ENCODE measurements around the gene EVA1A.

EVA1A gene

GRCh38 chr2:75603477-75603876 is 42.7 kb upstream of the EVA1A start:
- Histone ChIP-seq H3K4me3 (ENCODE audit: low read depth in 1 of 2, low read length in 2 of 2) (no peak overlapping the region), H3K9ac (ENCODE audit: low read depth, low read length) (no peak overlapping the region), H3K9me3 (ENCODE audit: insufficient read depth, low read length, severe bottlenecking) (no peaks in the 10 kb centered on the region), H3K27me3 (ENCODE audit: insufficient read depth, low read length, poor library complexity) (no peaks in the 10 kb centered on the region), H3K79me2 (ENCODE audit: insufficient read depth, low read length) (no peaks in the 10 kb centered on the region), H3K4me2 (ENCODE audit: insufficient read depth, low read length) (no peak overlapping the region), H3K27ac (ENCODE audit: low read length) (no peak overlapping the region), H3K4me1 (ENCODE audit: insufficient read depth, low read length) (peaks cover 10% of the 10 kb centered on the region), H2AFZ (ENCODE audit: low read depth, low read length) (no peak overlapping the region), H3K36me3 (ENCODE audit: insufficient read depth, low read length) (no peaks in the 10 kb centered on the region), H4K20me1 (ENCODE audit: insufficient read depth, low read length) (no peaks in the 10 kb centered on the region)
- DNase-seq = no peak
- ATAC-seq (ENCODE audit: insufficient read depth, low read depth) = no peak
- TF ChIP-seq EZH2 (IDR thresholded peaks at IDR 0.05; ENCODE audit: borderline replicate concordance, low read depth, low read length, severe bottlenecking) = no peak
- TF ChIP-seq CTCF (IDR thresholded peaks at IDR 0.05; ENCODE audit: borderline replicate concordance, extremely low read depth, low read length, poor library complexity, severe bottlenecking) = no peak

GRCh38 chr2:75602724-75603342 is 42.1 kb upstream of the EVA1A start:
- Histone ChIP-seq H3K27ac (ENCODE audit: low read length) (no peak overlapping the region), H3K9me3 (ENCODE audit: insufficient read depth, low read length, severe bottlenecking) (no peaks in the 10 kb centered on the region), H4K20me1 (ENCODE audit: insufficient read depth, low read length) (no peaks in the 10 kb centered on the region), H3K79me2 (ENCODE audit: insufficient read depth, low read length) (no peaks in the 10 kb centered on the region), H2AFZ (ENCODE audit: low read depth, low read length) (no peak overlapping the region), H3K4me2 (ENCODE audit: insufficient read depth, low read length) (no peak overlapping the region), H3K4me1 (ENCODE audit: insufficient read depth, low read length) (peaks cover 5% of the 10 kb centered on the region; the same call in 1 of the 2 replicates), H3K4me3 (ENCODE audit: low read depth in 1 of 2, low read length in 2 of 2) (no peak overlapping the region), H3K36me3 (ENCODE audit: insufficient read depth, low read length) (no peaks in the 10 kb centered on the region), H3K9ac (ENCODE audit: low read depth, low read length) (no peak overlapping the region), H3K27me3 (ENCODE audit: insufficient read depth, low read length, poor library complexity) (no peaks in the 10 kb centered on the region)
- DNase-seq = no peak
- ATAC-seq (ENCODE audit: insufficient read depth, low read depth) = no peak
- no peak for TF ChIP-seq EZH2 (IDR thresholded peaks at IDR 0.05; ENCODE audit: borderline replicate concordance, low read depth, low read length, severe bottlenecking)
- TF ChIP-seq CTCF (IDR thresholded peaks at IDR 0.05; ENCODE audit: borderline replicate concordance, extremely low read depth, low read length, poor library complexity, severe bottlenecking) = no peak

GRCh38 chr2:75600461-75601011 is 39.8 kb upstream of the EVA1A start:
- Histone ChIP-seq H3K4me2 (ENCODE audit: insufficient read depth, low read length) (no peak overlapping the region), H4K20me1 (ENCODE audit: insufficient read depth, low read length) (no peaks in the 10 kb centered on the region), H2AFZ (ENCODE audit: low read depth, low read length) (no peak overlapping the region), H3K27ac (ENCODE audit: low read length) (no peak overlapping the region), H3K9me3 (ENCODE audit: insufficient read depth, low read length, severe bottlenecking) (no peaks in the 10 kb centered on the region), H3K27me3 (ENCODE audit: insufficient read depth, low read length, poor library complexity) (no peaks in the 10 kb centered on the region), H3K36me3 (ENCODE audit: insufficient read depth, low read length) (no peaks in the 10 kb centered on the region), H3K79me2 (ENCODE audit: insufficient read depth, low read length) (no peaks in the 10 kb centered on the region), H3K9ac (ENCODE audit: low read depth, low read length) (no peak overlapping the region), H3K4me3 (ENCODE audit: low read depth in 1 of 2, low read length in 2 of 2) (no peak overlapping the region), H3K4me1 (ENCODE audit: insufficient read depth, low read length) (no peaks in the 10 kb centered on the region)
- no peak for ATAC-seq (ENCODE audit: insufficient read depth, low read depth)
- no peak for DNase-seq
- TF ChIP-seq CTCF (IDR thresholded peaks at IDR 0.05; ENCODE audit: borderline replicate concordance, extremely low read depth, low read length, poor library complexity, severe bottlenecking) (no peak), EZH2 (IDR thresholded peaks at IDR 0.05; ENCODE audit: borderline replicate concordance, low read depth, low read length, severe bottlenecking) (no peak)
